CD4-positive, alpha-beta T cell (primary cell): Measurements from ENCODE around the gene CYP2C18. TPM values are rescaled to one million over a fixed set of nuclear protein-coding genes. Genes with fewer than 3 reads are reported as not detected.
"Not testable (repeated sequence)": the region's sequence is repeated elsewhere in the genome, so short reads cannot be mapped to it uniquely, and the experiment has no call there.

ENCODE experiments used
- ATAC-seq: fragments of 200-7000 bp; cut with Tn5 transposase; one replicate; pipeline ENCODE4 v1.10.0; 2022; ENCODE audit warnings: mild to moderate bottlenecking; ENCODE audit not compliant: poor library complexity
- CTCF ChIA-PET: fragments of 350-600 bp; sonication (Branson Sonifier 250); formaldehyde crosslinking; loops from one replicate; lab custom pipeline; 2021; ENCODE audit warnings: antibody characterized with exemption, inconsistent platforms; lab: Charles Lee
- POLR2A ChIA-PET: fragments of 350-600 bp; sonication (Branson Sonifier 250); formaldehyde crosslinking; loops from one replicate; lab custom pipeline; 2021; ENCODE audit warnings: antibody characterized with exemption, inconsistent platforms; lab: Charles Lee
- DNase-seq, 14 experiments: peaks; one replicate each; pipeline ENCODE4 v3.0.0-alpha.2; 2013 to 2020; ENCODE audit warnings: mixed read lengths in 2 of 14
- H3K27ac ChIP-seq, 2 donors: one replicate each; pipeline versions ENCODE4 v1.5.1 to v1.7.0; 2013; ENCODE audit warnings: low read length in 2 of 2, low read depth in 1 of 2, mild to moderate bottlenecking in 1 of 2
- H3K27me3 ChIP-seq, 2 experiments: 1 replicate in 1 of 2; 2 replicates in 1 of 2; pipeline versions ENCODE4 v1.6.1 to v1.7.0; 2013; ENCODE audit warnings: low read length in 2 of 2, control low read depth in 1 of 2, mild to moderate bottlenecking in 1 of 2, moderate library complexity in 1 of 2; ENCODE audit not compliant: insufficient read depth in 2 of 2, control insufficient read depth in 1 of 2
- H3K36me3 ChIP-seq: one replicate; pipeline ENCODE4 v1.6.1; 2013; ENCODE audit warnings: low read length, control low read depth; ENCODE audit not compliant: insufficient read depth
- H3K4me1 ChIP-seq: one replicate; pipeline ENCODE4 v1.6.1; 2013; ENCODE audit warnings: low read length, control low read depth; ENCODE audit not compliant: insufficient read depth
- H3K4me3 ChIP-seq: one replicate; pipeline ENCODE4 v1.5.1; 2013; ENCODE audit warnings: mild to moderate bottlenecking, low read length, moderate library complexity
- H3K9me3 ChIP-seq, 2 experiments: 1 replicate in 1 of 2; 2 replicates in 1 of 2; pipeline versions ENCODE4 v1.6.1 to v1.7.0; 2013; ENCODE audit warnings: low read length in 2 of 2, mild to moderate bottlenecking in 2 of 2, control low read depth in 1 of 2, moderate library complexity in 1 of 2; ENCODE audit not compliant: control insufficient read depth in 1 of 2, insufficient read depth in 1 of 2
- H3K27ac Mint-ChIP-seq: one replicate; pipeline ENCODE4 v1.8.0; 2020; ENCODE audit warnings: mixed read lengths
- H3K27me3 Mint-ChIP-seq: one replicate; pipeline ENCODE4 v1.8.0; 2021; ENCODE audit warnings: mixed read lengths
- H3K36me3 Mint-ChIP-seq: one replicate; pipeline ENCODE4 v1.8.0; 2021; ENCODE audit warnings: low read depth, mixed read lengths
- H3K4me1 Mint-ChIP-seq: one replicate; pipeline ENCODE4 v1.8.0; 2021; ENCODE audit warnings: low read depth, mixed read lengths
- H3K4me3 Mint-ChIP-seq: one replicate; pipeline ENCODE4 v1.8.0; 2020; ENCODE audit warnings: mild to moderate bottlenecking, mixed read lengths
- H3K9me3 Mint-ChIP-seq: one replicate; pipeline ENCODE4 v1.8.0; 2020; ENCODE audit warnings: mixed read lengths
- CTCF ChIP-seq: fragments of 200-600 bp; IDR thresholded peaks from one replicate; pipeline ENCODE4 v1.8.0; 2022; ENCODE audit warnings: antibody characterized with exemption, mild to moderate bottlenecking
- intact Hi-C, 2 experiments: fragments of 100-400 bp; cut with DNase I in 1 of 2; cut with micrococcal nuclease in 1 of 2; formaldehyde crosslinking; loops; one replicate each; pipeline versions ENCODE4 v1.15.1 to v1.9.0; 2023 to 2025; cut with DNase I, micrococcal nuclease
- total RNA-seq, 174 experiments: library from RNA in 2 of 174; stranded (reverse) in 2 of 174; gene quantifications; one replicate each; pipeline ENCODE4 v1.2.3 and lab custom pipeline; 2021 to 2026

CYP2C18 gene
- total RNA-seq, 2 experiments from 2014 or later = not detected

DNA sequence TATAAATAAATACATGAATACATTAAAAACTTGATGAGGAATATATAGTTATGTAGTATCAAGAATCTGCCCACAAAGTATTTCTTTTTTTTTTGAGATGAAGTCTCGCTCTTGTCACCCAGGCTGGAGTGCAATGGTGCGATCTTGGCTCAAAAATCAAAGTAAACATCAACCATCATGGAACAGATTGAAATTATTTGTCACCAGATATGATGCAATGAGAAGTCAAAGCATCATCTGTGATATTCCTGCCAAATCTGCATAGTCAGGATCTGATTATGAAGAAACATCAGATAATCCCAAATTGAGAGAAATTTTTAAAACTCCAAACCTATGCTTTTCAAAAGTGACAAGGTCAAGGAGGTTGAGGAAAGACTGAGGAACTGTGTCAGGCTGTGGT, 5.1 kb upstream of the CYP2C18 start:
- Mint-ChIP-seq H3K36me3 (no peaks in the 10 kb centered on the region), H3K27me3 (peaks cover 8% of the 10 kb centered on the region), H3K27ac (no peak overlapping the region), H3K9me3 (no peaks in the 10 kb centered on the region), H3K4me1 (no peaks in the 10 kb centered on the region), H3K4me3 (no peak overlapping the region)
- ATAC-seq (no peak), DNase-seq (no peak)
- ChIA-PET POLR2A (no interaction called here), CTCF (no interaction called here)
- Histone ChIP-seq H3K4me3 (no peak overlapping the region), H3K4me1 (no peaks in the 10 kb centered on the region), H3K36me3 (no peaks in the 10 kb centered on the region), H3K27ac (no peak overlapping the region), H3K9me3 (no peaks in the 10 kb centered on the region), H3K27me3 (no peaks in the 10 kb centered on the region)
- TF ChIP-seq CTCF = no peak
- intact Hi-C loops = no loop called here

DNA sequence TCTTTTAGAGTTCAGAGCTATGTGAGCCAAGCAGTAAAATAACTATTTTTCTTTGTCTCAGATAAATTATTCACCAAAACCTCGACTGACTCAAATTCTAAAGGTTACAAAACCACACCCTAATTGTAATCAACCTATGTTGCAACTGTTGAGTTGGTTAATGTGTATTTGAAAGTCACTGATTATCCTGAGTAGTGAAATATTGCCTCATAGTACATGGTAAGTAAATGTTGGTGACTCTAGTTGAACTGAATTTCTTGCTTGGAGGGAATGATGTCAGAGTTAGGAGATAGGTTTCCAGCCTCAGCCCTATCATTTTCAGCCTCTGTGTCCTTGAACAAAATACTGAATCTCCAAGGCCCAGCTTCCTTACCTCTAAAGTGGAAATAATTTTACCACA, 3.0 kb upstream of the CYP2C18 start:
- no peaks in the 10 kb centered on the region for H3K4me1 Mint-ChIP-seq
- intact Hi-C loops = no loop called here
- H3K36me3 ChIP-seq = no peaks in the 10 kb centered on the region
- ChIA-PET CTCF (no interaction called here), POLR2A (no interaction called here)
- no peaks in the 10 kb centered on the region for H3K27me3 ChIP-seq
- no peak overlapping the region for H3K27ac Mint-ChIP-seq
- H3K4me3 Mint-ChIP-seq = no peak overlapping the region
- DNase-seq = no peak
- no peak overlapping the region for H3K4me3 ChIP-seq
- peaks cover 8% of the 10 kb centered on the region for H3K27me3 Mint-ChIP-seq
- H3K9me3 ChIP-seq = peaks cover 0 to 1% of the 10 kb centered on the region in 2 experiments
- H3K36me3 Mint-ChIP-seq = no peaks in the 10 kb centered on the region
- no peak for TF ChIP-seq CTCF
- no peak overlapping the region for H3K27ac ChIP-seq
- H3K4me1 ChIP-seq = no peaks in the 10 kb centered on the region
- ATAC-seq = no peak
- no peaks in the 10 kb centered on the region for H3K9me3 Mint-ChIP-seq

- H3K4me3 ChIP-seq, H3K4me3 Mint-ChIP-seq, H3K36me3 Mint-ChIP-seq, DNase-seq, H3K27me3 ChIP-seq, CTCF ChIA-PET, H3K4me1 ChIP-seq, H3K27me3 Mint-ChIP-seq, H3K4me1 Mint-ChIP-seq, POLR2A ChIA-PET, ATAC-seq, H3K27ac Mint-ChIP-seq, H3K9me3 ChIP-seq, H3K9me3 Mint-ChIP-seq, H3K27ac ChIP-seq, H3K36me3 ChIP-seq, intact Hi-C loops: not testable (repeated sequence)
Observed at GRCh38 chr10:94682636-94683035, 893 bp upstream of the CYP2C18 start.

DNA sequence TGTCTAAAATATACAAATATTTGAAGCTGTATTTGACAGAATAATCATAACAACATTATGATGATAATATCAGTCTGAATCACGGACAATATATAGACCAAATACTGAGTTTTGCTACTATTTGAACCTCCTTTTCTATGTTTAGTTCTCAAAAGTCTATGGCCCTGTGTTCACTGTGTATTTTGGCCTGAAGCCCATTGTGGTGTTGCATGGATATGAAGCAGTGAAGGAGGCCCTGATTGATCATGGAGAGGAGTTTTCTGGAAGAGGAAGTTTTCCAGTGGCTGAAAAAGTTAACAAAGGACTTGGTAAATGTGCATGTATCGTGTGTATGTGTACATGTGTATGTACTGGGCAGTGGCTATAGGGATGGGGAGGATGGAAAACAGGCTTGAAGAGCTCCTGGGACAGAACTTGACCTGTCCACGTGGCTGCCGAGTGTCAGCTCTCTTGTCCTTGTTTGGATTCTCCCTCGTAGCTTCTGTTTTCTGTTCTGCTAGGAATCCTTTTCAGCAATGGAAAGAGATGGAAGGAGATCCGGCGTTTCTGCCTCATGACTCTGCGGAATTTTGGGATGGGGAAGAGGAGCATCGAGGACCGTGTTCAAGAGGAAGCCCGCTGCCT, 4.2 kb downstream of the CYP2C18 start:
- Histone ChIP-seq H3K27me3 (no peaks in the 10 kb centered on the region), H3K4me1 (no peaks in the 10 kb centered on the region), H3K27ac (no peak overlapping the region), H3K36me3 (no peaks in the 10 kb centered on the region), H3K4me3 (no peak overlapping the region), H3K9me3 (peaks cover 0 to 4% of the 10 kb centered on the region in 2 experiments)
- Mint-ChIP-seq H3K27ac (no peak overlapping the region), H3K4me3 (no peak overlapping the region), H3K27me3 (peaks cover 9% of the 10 kb centered on the region), H3K9me3 (no peaks in the 10 kb centered on the region), H3K4me1 (no peaks in the 10 kb centered on the region), H3K36me3 (no peaks in the 10 kb centered on the region)
- CTCF ChIA-PET = no interaction called here
- ATAC-seq (no peak), DNase-seq (no peak)
- POLR2A ChIA-PET = no interaction called here
- intact Hi-C loops = no loop called here
- no peak for TF ChIP-seq CTCF
